ENCODE results near the gene RNU6-1.

RNU6-1 gene

GRCh38 chr15:67833710-67834511, 5.9 kb downstream of the RNU6-1 start:
- no peak for DNase-seq (ENCODE audit: low read depth in 3 of 3)

GRCh38 chr15:67832897-67833709, 6.7 kb downstream of the RNU6-1 start:
- no peak for DNase-seq (ENCODE audit: low read depth in 3 of 3)

GRCh38 chr15:67832031-67832551, 7.8 kb downstream of the RNU6-1 start:
- DNase-seq (ENCODE audit: low read depth in 3 of 3) = no peak

GRCh38 chr15:67831363-67831762, 8.5 kb downstream of the RNU6-1 start:
- no peak for DNase-seq (ENCODE audit: low read depth in 3 of 3)

- DNase-seq (ENCODE audit: low read depth in 3 of 3) = no peak
Observed at GRCh38 chr15:67829647-67830504, 10.0 kb downstream of the RNU6-1 start.

GRCh38 chr15:67828969-67829646, 10.7 kb downstream of the RNU6-1 start:
- no peak for DNase-seq (ENCODE audit: low read depth in 3 of 3)

- no peak for DNase-seq (ENCODE audit: low read depth in 3 of 3)
Observed at GRCh38 chr15:67828278-67828968, 11.4 kb downstream of the RNU6-1 start.

- no peak for DNase-seq (ENCODE audit: low read depth in 3 of 3)
Observed at GRCh38 chr15:67827562-67828277, 12.1 kb downstream of the RNU6-1 start.

- no peak for DNase-seq (ENCODE audit: low read depth in 3 of 3)
Observed at GRCh38 chr15:67826717-67827561, 12.9 kb downstream of the RNU6-1 start.

- no peak for DNase-seq (ENCODE audit: low read depth in 3 of 3)
Observed at GRCh38 chr15:67825881-67826716, 13.7 kb downstream of the RNU6-1 start.

- no peak for DNase-seq (ENCODE audit: low read depth in 3 of 3)
Observed at GRCh38 chr15:67824976-67825880, 14.6 kb downstream of the RNU6-1 start, which contains the start of gene SKOR1. TSS of gene SKOR1 (plus strand) at chr15:67825509. CDS start at chr15:67825603, 94 bp downstream.

- DNase-seq (ENCODE audit: low read depth in 3 of 3) = no peak
Observed at GRCh38 chr15:67824197-67824968, 15.5 kb downstream of the RNU6-1 start.

GRCh38 chr15:67823314-67824196, 16.3 kb downstream of the RNU6-1 start:
- no peak for DNase-seq (ENCODE audit: low read depth in 3 of 3)

GRCh38 chr15:67822537-67823313, 17.1 kb downstream of the RNU6-1 start:
- DNase-seq (ENCODE audit: low read depth in 3 of 3) = no peak
